Hepatocyte (in vitro differentiated cells): ENCODE measurements around the gene DIAPH3.

ENCODE experiments used
- CTCF ChIP-seq: fragments of 200-600 bp; sonication (generic); IDR thresholded peaks from 2 replicates; pipeline ENCODE4 v1.5.1; 2016; ENCODE audit warnings: antibody characterized with exemption, mild to moderate bottlenecking; ENCODE audit not compliant: poor library complexity
- EZH2 ChIP-seq: fragments of 200-600 bp; sonication (generic); IDR thresholded peaks from 2 replicates; pipeline ENCODE4 v1.6.1; 2016; ENCODE audit warnings: antibody characterized with exemption, mild to moderate bottlenecking, borderline replicate concordance
- EZH2phosphoT487 ChIP-seq: fragments of 200-600 bp; sonication (generic); IDR thresholded peaks from one replicate; pipeline ENCODE4 v1.6.1; 2018; ENCODE audit warnings: antibody characterized with exemption, mild to moderate bottlenecking, low read depth, moderate library complexity; ENCODE audit not compliant: unreplicated experiment, severe bottlenecking

- TF ChIP-seq EZH2phosphoT487: no peak
- no peak for TF ChIP-seq CTCF
- TF ChIP-seq EZH2: no peak
Observed at GRCh38 chr13:59660582-59660981, 503.1 kb downstream of the DIAPH3 start.
